Measurements from ENCODE around the gene TRIM15.
"Not testable (repeated sequence)": the region's sequence is repeated elsewhere in the genome, so short reads cannot be mapped to it uniquely, and the experiment has no call there.

TRIM15 gene

GRCh38 chr6:30162265-30163089 lies 869 bp upstream of the TRIM15 start:
- no CpG with 5 or more reads among the region's 12 CpGs for WGBS (ENCODE audit: extremely low coverage, insufficient coverage, low lambda C conversion rate)
- Histone ChIP-seq H3K27ac (ENCODE audit: low read depth, low read length) (no peak overlapping the region), H3K23ac (ENCODE audit: low read length) (no peak overlapping the region), H2BK5ac (ENCODE audit: low read length) (no peak overlapping the region), H2BK15ac (replicated peaks; ENCODE audit: low read depth) (no peak overlapping the region), H3K4ac (ENCODE audit: low read depth, low read length) (no peak overlapping the region), H3K27me3 (ENCODE audit: insufficient read depth, low read length, poor library complexity) (no peaks in the 10 kb centered on the region), H4K8ac (ENCODE audit: low read depth, low read length) (no peak overlapping the region), H3K4me3 (ENCODE audit: low read length) (no peak overlapping the region), H3K79me1 (ENCODE audit: low read length) (no peaks in the 10 kb centered on the region), H3K56ac (ENCODE audit: low read length) (no peak overlapping the region), H2AK5ac (ENCODE audit: low read length) (no peak overlapping the region), H3K79me2 (ENCODE audit: control insufficient read depth, insufficient read depth, low read length) (no peaks in the 10 kb centered on the region), H3K4me1 (ENCODE audit: control insufficient read depth, low read depth, low read length) (no peaks in the 10 kb centered on the region), H3K18ac (ENCODE audit: low read length) (no peak overlapping the region), H4K5ac (ENCODE audit: low read length) (no peak overlapping the region), H3K36me3 (ENCODE audit: control insufficient read depth, insufficient read depth, low read length) (no peaks in the 10 kb centered on the region), H3K4me2 (ENCODE audit: low read length) (no peak overlapping the region), H2BK120ac (ENCODE audit: low read depth, low read length) (no peak overlapping the region), H3K9ac (ENCODE audit: low read length) (no peak overlapping the region)
- no peak for DNase-seq

GRCh38 chr6:30163918-30164654 lies 740 bp downstream of the TRIM15 start:
- H3K4me3 ChIP-seq (ENCODE audit: low read length) = no peak overlapping the region
- no peaks in the 10 kb centered on the region for H3K27me3 ChIP-seq (ENCODE audit: insufficient read depth, low read length, poor library complexity)
- no peak overlapping the region for H2BK15ac ChIP-seq (replicated peaks; ENCODE audit: low read depth)
- H2AK5ac ChIP-seq (ENCODE audit: low read length) = no peak overlapping the region
- no peak overlapping the region for H3K23ac ChIP-seq (ENCODE audit: low read length)
- H4K8ac ChIP-seq (ENCODE audit: low read depth, low read length) = no peak overlapping the region
- peak; percentile 43 for DNase-seq
- no peak overlapping the region for H3K18ac ChIP-seq (ENCODE audit: low read length)
- H3K36me3 ChIP-seq (ENCODE audit: control insufficient read depth, insufficient read depth, low read length) = no peaks in the 10 kb centered on the region
- no peaks in the 10 kb centered on the region for H3K79me2 ChIP-seq (ENCODE audit: control insufficient read depth, insufficient read depth, low read length)
- no peak overlapping the region for H2BK5ac ChIP-seq (ENCODE audit: low read length)
- no peak overlapping the region for H3K4me2 ChIP-seq (ENCODE audit: low read length)
- H2BK120ac ChIP-seq (ENCODE audit: low read depth, low read length) = no peak overlapping the region
- no peak overlapping the region for H3K9ac ChIP-seq (ENCODE audit: low read length)
- no peaks in the 10 kb centered on the region for H3K79me1 ChIP-seq (ENCODE audit: low read length)
- WGBS (ENCODE audit: extremely low coverage, insufficient coverage, low lambda C conversion rate) = no CpG with 5 or more reads among the region's 16 CpGs
- no peak overlapping the region for H3K4ac ChIP-seq (ENCODE audit: low read depth, low read length)
- no peaks in the 10 kb centered on the region for H3K4me1 ChIP-seq (ENCODE audit: control insufficient read depth, low read depth, low read length)
- no peak overlapping the region for H3K56ac ChIP-seq (ENCODE audit: low read length)
- H4K5ac ChIP-seq (ENCODE audit: low read length) = no peak overlapping the region
- no peak overlapping the region for H3K27ac ChIP-seq (ENCODE audit: low read depth, low read length)

GRCh38 chr6:30164714-30165113 lies 1.4 kb downstream of the TRIM15 start:
- Histone ChIP-seq H3K79me1 (ENCODE audit: low read length) (no peaks in the 10 kb centered on the region), H3K23ac (ENCODE audit: low read length) (no peak overlapping the region), H3K27me3 (ENCODE audit: insufficient read depth, low read length, poor library complexity) (no peaks in the 10 kb centered on the region), H2AK5ac (ENCODE audit: low read length) (no peak overlapping the region), H4K5ac (ENCODE audit: low read length) (no peak overlapping the region), H3K4me2 (ENCODE audit: low read length) (no peak overlapping the region), H2BK5ac (ENCODE audit: low read length) (no peak overlapping the region), H3K9ac (ENCODE audit: low read length) (no peak overlapping the region), H3K18ac (ENCODE audit: low read length) (no peak overlapping the region), H3K4me1 (ENCODE audit: control insufficient read depth, low read depth, low read length) (no peaks in the 10 kb centered on the region), H3K4ac (ENCODE audit: low read depth, low read length) (no peak overlapping the region), H3K79me2 (ENCODE audit: control insufficient read depth, insufficient read depth, low read length) (no peaks in the 10 kb centered on the region), H3K36me3 (ENCODE audit: control insufficient read depth, insufficient read depth, low read length) (no peaks in the 10 kb centered on the region), H3K56ac (ENCODE audit: low read length) (no peak overlapping the region), H2BK15ac (replicated peaks; ENCODE audit: low read depth) (no peak overlapping the region), H2BK120ac (ENCODE audit: low read depth, low read length) (no peak overlapping the region), H3K27ac (ENCODE audit: low read depth, low read length) (no peak overlapping the region), H4K8ac (ENCODE audit: low read depth, low read length) (no peak overlapping the region), H3K4me3 (ENCODE audit: low read length) (no peak overlapping the region)
- no CpG with 5 or more reads among the region's 4 CpGs for WGBS (ENCODE audit: extremely low coverage, insufficient coverage, low lambda C conversion rate)
- DNase-seq = no peak

GRCh38 chr6:30165238-30165637 lies 1.9 kb downstream of the TRIM15 start:
- H3K36me3 ChIP-seq (ENCODE audit: control insufficient read depth, insufficient read depth, low read length); H3K18ac ChIP-seq (ENCODE audit: low read length); H2AK5ac ChIP-seq (ENCODE audit: low read length); H2BK15ac ChIP-seq (replicated peaks; ENCODE audit: low read depth); H4K8ac ChIP-seq (ENCODE audit: low read depth, low read length); H3K23ac ChIP-seq (ENCODE audit: low read length); H3K4me2 ChIP-seq (ENCODE audit: low read length); H3K79me2 ChIP-seq (ENCODE audit: control insufficient read depth, insufficient read depth, low read length); H3K27ac ChIP-seq (ENCODE audit: low read depth, low read length); H4K5ac ChIP-seq (ENCODE audit: low read length); H2BK120ac ChIP-seq (ENCODE audit: low read depth, low read length); H3K9ac ChIP-seq (ENCODE audit: low read length); H3K4me3 ChIP-seq (ENCODE audit: low read length); H2BK5ac ChIP-seq (ENCODE audit: low read length); H3K56ac ChIP-seq (ENCODE audit: low read length); H3K27me3 ChIP-seq (ENCODE audit: insufficient read depth, low read length, poor library complexity); H3K4ac ChIP-seq (ENCODE audit: low read depth, low read length); H3K79me1 ChIP-seq (ENCODE audit: low read length); DNase-seq; H3K4me1 ChIP-seq (ENCODE audit: control insufficient read depth, low read depth, low read length): not testable (repeated sequence)
- no CpG with 5 or more reads among the region's 1 CpG for WGBS (ENCODE audit: extremely low coverage, insufficient coverage, low lambda C conversion rate)

GRCh38 chr6:30167101-30167500 lies 3.8 kb downstream of the TRIM15 start:
- H3K79me1 ChIP-seq (ENCODE audit: low read length) = no peaks in the 10 kb centered on the region
- no peak overlapping the region for H3K4me2 ChIP-seq (ENCODE audit: low read length)
- H3K23ac ChIP-seq (ENCODE audit: low read length) = no peak overlapping the region
- no peak overlapping the region for H3K4me3 ChIP-seq (ENCODE audit: low read length)
- H3K4ac ChIP-seq (ENCODE audit: low read depth, low read length) = no peak overlapping the region
- H2BK120ac ChIP-seq (ENCODE audit: low read depth, low read length) = no peak overlapping the region
- no peaks in the 10 kb centered on the region for H3K4me1 ChIP-seq (ENCODE audit: control insufficient read depth, low read depth, low read length)
- H3K79me2 ChIP-seq (ENCODE audit: control insufficient read depth, insufficient read depth, low read length) = no peaks in the 10 kb centered on the region
- no peak overlapping the region for H3K9ac ChIP-seq (ENCODE audit: low read length)
- no peak overlapping the region for H3K27ac ChIP-seq (ENCODE audit: low read depth, low read length)
- peaks cover 6% of the 10 kb centered on the region for H3K27me3 ChIP-seq (ENCODE audit: insufficient read depth, low read length, poor library complexity)
- no peak overlapping the region for H4K8ac ChIP-seq (ENCODE audit: low read depth, low read length)
- H3K18ac ChIP-seq (ENCODE audit: low read length) = no peak overlapping the region
- DNase-seq = no peak
- H3K36me3 ChIP-seq (ENCODE audit: control insufficient read depth, insufficient read depth, low read length) = no peaks in the 10 kb centered on the region
- no peak overlapping the region for H3K56ac ChIP-seq (ENCODE audit: low read length)
- no peak overlapping the region for H4K5ac ChIP-seq (ENCODE audit: low read length)
- no peak overlapping the region for H2BK5ac ChIP-seq (ENCODE audit: low read length)
- H2AK5ac ChIP-seq (ENCODE audit: low read length) = no peak overlapping the region
- no CpG with 5 or more reads among the region's 6 CpGs for WGBS (ENCODE audit: extremely low coverage, insufficient coverage, low lambda C conversion rate)
- no peak overlapping the region for H2BK15ac ChIP-seq (replicated peaks; ENCODE audit: low read depth)

Measured in mesendoderm (in vitro differentiated cells).